Esophagus muscularis mucosa (tissue), 4 donors: Measurements from ENCODE around the gene CFAP99. TPM values are rescaled to one million over a fixed set of nuclear protein-coding genes. Genes with fewer than 3 reads are reported as not detected.

ENCODE experiments used
- DNase-seq: peaks from one replicate; pipeline ENCODE4 v3.0.0-alpha.2; 2017; ENCODE audit errors: extremely low spot score
- H3K27ac ChIP-seq, 4 donors: fragments of 200-600 bp; sonication (generic); replicated peaks in 1 of 4; 1 replicate in 3 of 4; 2 replicates in 1 of 4; pipeline ENCODE4 v1.5.1; 2016 to 2019; ENCODE audit warnings: mild to moderate bottlenecking in 1 of 4
- H3K27me3 ChIP-seq, 4 donors: fragments of 200-600 bp; sonication (generic); one replicate each; pipeline versions ENCODE4 v1.5.1 to v1.6.0; 2016 to 2019
- H3K36me3 ChIP-seq, 4 donors: fragments of 200-600 bp; sonication (generic); one replicate each; pipeline ENCODE4 v1.5.1; 2016 to 2019
- H3K4me1 ChIP-seq, 4 donors: fragments of 200-600 bp; sonication (generic); one replicate each; pipeline ENCODE4 v1.5.1; 2016 to 2019
- H3K4me3 ChIP-seq, 4 donors: fragments of 200-600 bp; sonication (generic); 1 replicate in 2 of 4; 2 replicates in 2 of 4; pipeline ENCODE4 v1.5.1; 2016 to 2019; ENCODE audit warnings: mild to moderate bottlenecking in 4 of 4, moderate library complexity in 1 of 4
- H3K9me3 ChIP-seq, 4 donors: fragments of 200-600 bp; sonication (generic); 1 replicate in 3 of 4; 2 replicates in 1 of 4; pipeline ENCODE4 v1.5.1; 2016 to 2019
- CTCF ChIP-seq, 3 experiments: fragments of 200-600 bp in 2 of 3; fragments of 450-650 bp in 1 of 3; sonication (generic) in 2 of 3; IDR thresholded peaks; one replicate each; pipeline ENCODE4 v1.5.1; 2017 to 2019; ENCODE audit warnings: antibody characterized with exemption in 3 of 3, mild to moderate bottlenecking in 2 of 3, moderate library complexity in 1 of 3
- EP300 ChIP-seq: sonication (generic); formaldehyde crosslinking; IDR thresholded peaks from one replicate; pipeline ENCODE4 v1.6.1; 2017; ENCODE audit warnings: antibody characterized with exemption
- POLR2A ChIP-seq: fragments of 450-650 bp; IDR thresholded peaks from one replicate; pipeline ENCODE4 v1.6.1; 2017; ENCODE audit warnings: antibody characterized with exemption, moderate library complexity, mild to moderate bottlenecking, low read depth
- POLR2AphosphoS5 ChIP-seq, 2 donors: sonication (generic); formaldehyde crosslinking; IDR thresholded peaks; one replicate each; pipeline ENCODE4 v1.6.1; 2017; ENCODE audit warnings: antibody characterized with exemption in 2 of 2
- WGBS: methylation state at CpG from one replicate; pipeline ENCODE4 v1.1.5; 2018; 5-methylcytosine and 5-hydroxymethylcytosine counted together
- intact Hi-C: fragments of 100-400 bp; cut with DNase I; formaldehyde crosslinking; loops from one replicate; pipeline ENCODE4 v1.15.1; 2023
- total RNA-seq, 4 donors: library from RNA; depleted of rRNA; stranded (reverse); fragments of >200 nt; gene quantifications; one replicate each; pipeline versions ENCODE4 v1.1.0 to v1.2.1, GENCODE V29; 2016

Gene CFAP99
- total RNA-seq, 4 donors from 2014 or later, result 1.5 TPM; not detected in 3

- no peak overlapping the region for H3K27ac ChIP-seq
- H3K4me1 ChIP-seq, result peaks cover 16 to 24% (median 19%) of the 10 kb centered on the region in 4 donors
- WGBS, result 83% methylated on average over 6 of the region's 15 CpGs
- H3K36me3 ChIP-seq, result no peaks in the 10 kb centered on the region
- no peak for TF ChIP-seq POLR2AphosphoS5 (IDR thresholded peaks at IDR 0.05)
- no peak for TF ChIP-seq POLR2A
- TF ChIP-seq CTCF (IDR thresholded peaks at IDR 0.05), result no peak
- no peak for TF ChIP-seq EP300
- DNase-seq, result no peak
- no peaks in the 10 kb centered on the region for H3K9me3 ChIP-seq
- no peak overlapping the region for H3K4me3 ChIP-seq
- intact Hi-C loops, result no loop called here
- H3K27me3 ChIP-seq, result peaks cover 0 to 3% (median 0%) of the 10 kb centered on the region in 4 donors
Observed at GRCh38 chr4:2400841-2401609, 17.7 kb upstream of the CFAP99 start.

- Histone ChIP-seq H3K4me3 (peak overlapping the region; percentile 40 to 55 (median 42)), H3K27me3 (peaks cover 0 to 3% (median 0%) of the 10 kb centered on the region in 4 donors), H3K4me1 (peaks cover 16 to 24% (median 19%) of the 10 kb centered on the region in 4 donors), H3K27ac (peak overlapping the region in 1 of 4 donors; percentile 3), H3K36me3 (no peaks in the 10 kb centered on the region), H3K9me3 (no peaks in the 10 kb centered on the region)
- TF ChIP-seq POLR2AphosphoS5 (IDR thresholded peaks at IDR 0.05) (no peak), EP300 (no peak), POLR2A (no peak), CTCF (IDR thresholded peaks at IDR 0.05) (no peak)
- 36% methylated on average over 12 of the region's 15 CpGs for WGBS
- intact Hi-C loops, result no loop called here
- DNase-seq, result no peak
Observed at GRCh38 chr4:2401610-2401983, 17.2 kb upstream of the CFAP99 start.

- H3K27ac ChIP-seq, result peak overlapping the region in 1 of 4 donors; percentile 3
- no peak for TF ChIP-seq POLR2A
- no peak for TF ChIP-seq EP300
- TF ChIP-seq CTCF (IDR thresholded peaks at IDR 0.05), result no peak
- no peak for TF ChIP-seq POLR2AphosphoS5 (IDR thresholded peaks at IDR 0.05)
- H3K9me3 ChIP-seq, result no peaks in the 10 kb centered on the region
- H3K27me3 ChIP-seq, result no peaks in the 10 kb centered on the region
- H3K4me3 ChIP-seq, result peak overlapping the region; percentile 40 to 55 (median 42)
- peaks cover 16 to 24% (median 19%) of the 10 kb centered on the region in 4 donors for H3K4me1 ChIP-seq
- intact Hi-C loops, result no loop called here
- DNase-seq, result peak; percentile 94
- WGBS, result 6% methylated on average over 11 of the region's 27 CpGs
- no peaks in the 10 kb centered on the region for H3K36me3 ChIP-seq
Observed at GRCh38 chr4:2402048-2402842, 16.5 kb upstream of the CFAP99 start.

GRCh38 chr4:2402941-2403340 is 15.8 kb upstream of the CFAP99 start:
- WGBS, result 66% methylated on average over 6 of the region's 7 CpGs
- no peak overlapping the region for H3K27ac ChIP-seq
- peak overlapping the region in 1 of 4 donors; percentile 41 for H3K4me3 ChIP-seq
- no peaks in the 10 kb centered on the region for H3K27me3 ChIP-seq
- no peaks in the 10 kb centered on the region for H3K36me3 ChIP-seq
- intact Hi-C loops, result no loop called here
- DNase-seq, result no peak
- TF ChIP-seq POLR2A, result no peak
- TF ChIP-seq EP300, result no peak
- no peak for TF ChIP-seq CTCF (IDR thresholded peaks at IDR 0.05)
- no peak for TF ChIP-seq POLR2AphosphoS5 (IDR thresholded peaks at IDR 0.05)
- H3K4me1 ChIP-seq, result peaks cover 16 to 24% (median 19%) of the 10 kb centered on the region in 4 donors
- no peaks in the 10 kb centered on the region for H3K9me3 ChIP-seq
